Activated B cell treated with CpG ODN at 0.5 μM for 24 hours (primary cell): Measurements from ENCODE around the gene EXT2. TPM values are rescaled to one million over a fixed set of nuclear protein-coding genes. Genes with fewer than 3 reads are reported as not detected.

Source experiments
- ATAC-seq: fragments of 200-7000 bp; cut with Tn5 transposase; one replicate; pipeline ENCODE4 v1.10.0; 2021; ENCODE audit warnings: low read depth, mild to moderate bottlenecking, moderate library complexity
- CTCF ChIA-PET: fragments of 350-600 bp; sonication (Branson Sonifier 250); formaldehyde crosslinking; loops from one replicate; lab custom pipeline; 2021; ENCODE audit warnings: antibody characterized with exemption; lab: Charles Lee
- POLR2A ChIA-PET: fragments of 350-600 bp; sonication (Branson Sonifier 250); formaldehyde crosslinking; loops from one replicate; lab custom pipeline; 2021; ENCODE audit warnings: antibody characterized with exemption; lab: Charles Lee
- DNase-seq: peaks from one replicate; pipeline ENCODE4 v3.0.0; 2022
- H3K27ac Mint-ChIP-seq: one replicate; pipeline ENCODE4 v1.8.0; 2020; ENCODE audit warnings: mixed read lengths
- H3K27me3 Mint-ChIP-seq: one replicate; pipeline ENCODE4 v1.8.0; 2021; ENCODE audit warnings: mixed read lengths
- H3K36me3 Mint-ChIP-seq: one replicate; pipeline ENCODE4 v1.8.0; 2021; ENCODE audit warnings: low read depth, mixed read lengths
- H3K4me1 Mint-ChIP-seq: one replicate; pipeline ENCODE4 v1.8.0; 2021; ENCODE audit warnings: mixed read lengths
- H3K4me3 Mint-ChIP-seq: one replicate; pipeline ENCODE4 v1.8.0; 2020; ENCODE audit warnings: mild to moderate bottlenecking, mixed read lengths
- H3K9me3 Mint-ChIP-seq: one replicate; pipeline ENCODE4 v1.8.0; 2020; ENCODE audit warnings: mixed read lengths
- intact Hi-C: fragments of 100-400 bp; cut with micrococcal nuclease; formaldehyde crosslinking; loops from one replicate; pipeline ENCODE4 v1.15.1; 2024
- total RNA-seq: library from RNA; stranded (reverse); gene quantifications from 2 replicates; pipeline ENCODE4 v1.2.3, GENCODE V29; 2022
- TF ChIP-seq, protein P1 (sequence below): fragments of 200-600 bp; IDR thresholded peaks from one replicate; pipeline ENCODE4 v1.8.0; 2022; ENCODE audit warnings: antibody characterized with exemption, mild to moderate bottlenecking

The EXT2 gene
- total RNA-seq, 1 donor from 2014 or later: 22.1 TPM

DNA sequence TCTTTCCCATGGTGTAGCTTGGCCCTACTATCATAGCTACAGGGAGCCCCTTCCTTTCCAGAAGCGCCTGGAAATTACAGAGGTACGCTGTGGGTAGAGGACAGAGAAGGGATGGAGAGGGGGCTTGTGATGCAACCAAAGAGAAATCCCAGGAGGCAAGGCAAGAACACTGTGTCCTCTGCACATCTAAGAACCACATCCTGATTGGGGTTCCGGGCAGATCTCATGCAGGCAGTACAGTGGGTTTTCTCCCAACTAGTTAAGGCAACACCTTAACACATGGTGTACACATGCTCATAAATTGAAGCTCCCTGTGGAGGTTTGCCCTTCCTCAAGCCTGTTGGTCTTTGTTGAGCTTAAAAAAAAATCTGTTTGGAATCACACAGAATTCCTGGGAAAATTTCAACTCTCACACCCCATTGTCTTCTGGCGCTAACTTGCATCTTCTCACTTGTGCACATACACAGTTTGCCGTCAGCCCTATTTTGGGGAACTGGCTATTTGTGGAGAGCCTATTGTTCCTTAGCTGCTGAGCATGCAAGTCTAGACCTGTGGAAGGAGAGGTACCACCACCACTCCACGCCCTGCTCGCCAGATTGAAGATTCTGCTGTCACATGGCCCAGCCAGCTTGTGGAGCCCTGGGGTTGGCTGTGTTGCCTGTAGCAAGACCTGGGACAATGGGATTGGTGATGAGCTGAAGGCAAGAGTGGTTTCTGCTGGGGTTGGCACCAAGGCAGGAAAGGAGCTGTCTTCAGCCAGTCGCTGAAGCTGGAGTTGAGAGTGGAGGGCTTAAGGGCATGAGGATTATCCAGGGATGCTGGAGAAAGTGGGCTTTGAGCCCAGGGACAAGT lies 162.1 kb downstream of the EXT2 start:
- TF ChIP-seq, protein P1, sequence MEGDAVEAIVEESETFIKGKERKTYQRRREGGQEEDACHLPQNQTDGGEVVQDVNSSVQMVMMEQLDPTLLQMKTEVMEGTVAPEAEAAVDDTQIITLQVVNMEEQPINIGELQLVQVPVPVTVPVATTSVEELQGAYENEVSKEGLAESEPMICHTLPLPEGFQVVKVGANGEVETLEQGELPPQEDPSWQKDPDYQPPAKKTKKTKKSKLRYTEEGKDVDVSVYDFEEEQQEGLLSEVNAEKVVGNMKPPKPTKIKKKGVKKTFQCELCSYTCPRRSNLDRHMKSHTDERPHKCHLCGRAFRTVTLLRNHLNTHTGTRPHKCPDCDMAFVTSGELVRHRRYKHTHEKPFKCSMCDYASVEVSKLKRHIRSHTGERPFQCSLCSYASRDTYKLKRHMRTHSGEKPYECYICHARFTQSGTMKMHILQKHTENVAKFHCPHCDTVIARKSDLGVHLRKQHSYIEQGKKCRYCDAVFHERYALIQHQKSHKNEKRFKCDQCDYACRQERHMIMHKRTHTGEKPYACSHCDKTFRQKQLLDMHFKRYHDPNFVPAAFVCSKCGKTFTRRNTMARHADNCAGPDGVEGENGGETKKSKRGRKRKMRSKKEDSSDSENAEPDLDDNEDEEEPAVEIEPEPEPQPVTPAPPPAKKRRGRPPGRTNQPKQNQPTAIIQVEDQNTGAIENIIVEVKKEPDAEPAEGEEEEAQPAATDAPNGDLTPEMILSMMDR: no peak
- peaks cover 7% of the 10 kb centered on the region for H3K36me3 Mint-ChIP-seq
- H3K9me3 Mint-ChIP-seq: peaks cover 10% of the 10 kb centered on the region
- peaks cover 5% of the 10 kb centered on the region for H3K4me1 Mint-ChIP-seq
- H3K27me3 Mint-ChIP-seq: no peaks in the 10 kb centered on the region
- ChIA-PET POLR2A (no interaction called here), CTCF (no interaction called here)
- ATAC-seq (no peak), DNase-seq (no peak)
- H3K27ac Mint-ChIP-seq: no peak overlapping the region
- H3K4me3 Mint-ChIP-seq: no peak overlapping the region
- intact Hi-C loops: no loop called here

- ATAC-seq: no peak
- Mint-ChIP-seq H3K27me3 (no peaks in the 10 kb centered on the region), H3K36me3 (peaks cover under 1% of the 10 kb centered on the region), H3K9me3 (peaks cover 4% of the 10 kb centered on the region), H3K27ac (no peak overlapping the region), H3K4me3 (no peak overlapping the region), H3K4me1 (peaks cover 5% of the 10 kb centered on the region)
- no peak for DNase-seq
- CTCF ChIA-PET: no interaction called here
- POLR2A ChIA-PET: no interaction called here
- intact Hi-C loops: no loop called here
- TF ChIP-seq, protein P1: no peak
These were observed 162.7 kb downstream of the EXT2 start for GRCh38 chr11:44258190-44258489.

GRCh38 chr11:44258839-44259420 lies 163.5 kb downstream of the EXT2 start:
- Mint-ChIP-seq H3K4me3 (no peak overlapping the region), H3K27me3 (no peaks in the 10 kb centered on the region), H3K36me3 (no peaks in the 10 kb centered on the region), H3K27ac (no peak overlapping the region), H3K9me3 (no peaks in the 10 kb centered on the region), H3K4me1 (peaks cover 5% of the 10 kb centered on the region)
- TF ChIP-seq, protein P1: no peak
- ATAC-seq: no peak
- ChIA-PET CTCF (no interaction called here), POLR2A (no interaction called here)
- intact Hi-C loops: no loop called here
- no peak for DNase-seq

DNA sequence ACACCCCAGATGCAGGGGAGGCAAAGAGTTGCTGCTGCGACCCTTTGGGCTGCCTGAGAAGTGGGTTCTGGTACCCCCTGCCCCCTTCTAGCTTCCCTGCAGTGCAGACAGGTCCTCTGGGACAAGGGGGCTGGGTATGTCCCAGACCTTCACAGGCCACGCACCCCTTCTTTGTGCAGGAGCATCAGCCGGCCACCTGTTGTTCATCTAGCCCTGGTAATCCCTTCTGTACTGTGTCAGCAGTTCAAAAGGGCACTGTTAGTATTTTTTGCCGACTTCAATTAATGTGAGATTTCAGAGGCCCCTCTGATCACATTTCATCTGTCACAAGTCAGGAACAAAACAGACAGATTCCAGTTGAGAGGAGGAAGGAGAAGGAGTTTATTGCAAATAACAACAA lies 164.6 kb downstream of the EXT2 start:
- ChIA-PET POLR2A (no interaction called here), CTCF (no interaction called here)
- TF ChIP-seq, protein P1: no peak
- H3K4me3 Mint-ChIP-seq: no peak overlapping the region
- ATAC-seq (no peak), DNase-seq (no peak)
- H3K27me3 Mint-ChIP-seq: no peaks in the 10 kb centered on the region
- H3K4me1 Mint-ChIP-seq: peaks cover 5% of the 10 kb centered on the region
- H3K9me3 Mint-ChIP-seq: no peaks in the 10 kb centered on the region
- H3K36me3 Mint-ChIP-seq: no peaks in the 10 kb centered on the region
- no peak overlapping the region for H3K27ac Mint-ChIP-seq
- intact Hi-C loops: no loop called here

- H3K9me3 Mint-ChIP-seq: no peaks in the 10 kb centered on the region
- no peak overlapping the region for H3K27ac Mint-ChIP-seq
- TF ChIP-seq, protein P1: no peak
- H3K36me3 Mint-ChIP-seq: no peaks in the 10 kb centered on the region
- ATAC-seq (no peak), DNase-seq (no peak)
- peaks cover 2% of the 10 kb centered on the region for H3K27me3 Mint-ChIP-seq
- intact Hi-C loops: no loop called here
- CTCF ChIA-PET: no interaction called here
- no peak overlapping the region for H3K4me3 Mint-ChIP-seq
- POLR2A ChIA-PET: no interaction called here
- peaks cover 4% of the 10 kb centered on the region for H3K4me1 Mint-ChIP-seq
These were observed 166.5 kb downstream of the EXT2 start for GRCh38 chr11:44261800-44262591.
